PC-3 (cell line): Measurements from ENCODE around the gene KAT6B. TPM values are rescaled to one million over a fixed set of nuclear protein-coding genes. Genes with fewer than 3 reads are reported as not detected.
A peak's percentile ranks its signal among the peaks of the same experiment; 100 is the strongest.

ENCODE experiments used
- ATAC-seq: fragments of 200-7000 bp; cut with Tn5 transposase; 2 replicates; pipeline ENCODE4 v1.9.1; 2020; ENCODE audit warnings: mild to moderate bottlenecking, moderate library complexity
- BruUV-seq: library from RNA; stranded (reverse); fragments of 400-500 nt; replicated peaks from 2 replicates; lab custom pipeline; 2021; lab: Mats Ljungman, UMichigan
- CTCF ChIA-PET: fragments of 300-600 bp; sonication (Branson Sonifier 250); formaldehyde crosslinking; loops from one replicate; lab custom pipeline; 2022; ENCODE audit warnings: antibody characterized with exemption; lab: Charles Lee
- POLR2A ChIA-PET: fragments of 300-600 bp; sonication (Branson Sonifier 250); formaldehyde crosslinking; loops from one replicate; lab custom pipeline; 2022; ENCODE audit warnings: antibody characterized with exemption; ENCODE audit not compliant: unreplicated experiment; lab: Charles Lee
- DNase-seq: peaks from one replicate; pipeline ENCODE4 v3.0.0-alpha.2; 2015
- H2AFZ ChIP-seq: fragments of 300-600 bp; sonication (generic); 2 replicates; pipeline ENCODE4 v1.6.0; 2016; ENCODE audit warnings: antibody characterized with exemption, low read length
- H3F3A ChIP-seq: fragments of 300-600 bp; sonication (generic); one replicate; pipeline ENCODE4 v1.6.0; 2017; ENCODE audit warnings: antibody characterized with exemption, low read length, control low read depth, mild to moderate bottlenecking; ENCODE audit not compliant: unreplicated experiment
- H3K27ac ChIP-seq: fragments of 300-600 bp; sonication (generic); 2 replicates; pipeline ENCODE4 v1.5.1; 2016; ENCODE audit warnings: mild to moderate bottlenecking, low read length
- H3K27me3 ChIP-seq: fragments of 300-600 bp; sonication (generic); 2 replicates; pipeline ENCODE4 v1.6.1; 2016; ENCODE audit warnings: low read length, mixed read lengths
- H3K36me3 ChIP-seq: fragments of 300-600 bp; sonication (generic); 2 replicates; pipeline ENCODE4 v1.6.1; 2016; ENCODE audit warnings: low read depth, mixed run types, low read length, mixed read lengths
- H3K4me1 ChIP-seq: fragments of 300-600 bp; sonication (generic); 2 replicates; pipeline ENCODE4 v1.5.1; 2016; ENCODE audit warnings: low read length; ENCODE audit not compliant: insufficient read depth
- H3K4me2 ChIP-seq: fragments of 300-600 bp; sonication (generic); 2 replicates; pipeline ENCODE4 v1.6.0; 2016; ENCODE audit warnings: low read length
- H3K4me3 ChIP-seq: fragments of 300-600 bp; sonication (generic); 2 replicates; pipeline ENCODE4 v1.5.1; 2016; ENCODE audit warnings: mild to moderate bottlenecking, low read length, mixed read lengths
- H3K79me2 ChIP-seq: fragments of 300-600 bp; sonication (generic); 2 replicates; pipeline ENCODE4 v1.6.1; 2017; ENCODE audit warnings: low read length, mixed read lengths
- H3K9ac ChIP-seq: fragments of 300-600 bp; sonication (generic); 2 replicates; pipeline ENCODE4 v1.6.0; 2016; ENCODE audit warnings: mild to moderate bottlenecking, low read length
- H3K9me2 ChIP-seq: fragments of 300-600 bp; sonication (generic); replicated peaks from 2 replicates; pipeline ENCODE4 v1.6.1; 2016; ENCODE audit warnings: mixed run types, low read length, mixed read lengths
- H3K9me3 ChIP-seq: fragments of 300-600 bp; sonication (generic); 2 replicates; pipeline ENCODE4 v1.6.1; 2016; ENCODE audit warnings: low read length, mixed read lengths
- H4K20me1 ChIP-seq: fragments of 300-600 bp; sonication (generic); 2 replicates; pipeline ENCODE4 v1.6.1; 2016; ENCODE audit warnings: low read length, mixed read lengths
- EZH2 ChIP-seq: fragments of 300-600 bp; sonication (generic); IDR thresholded peaks from one replicate; pipeline ENCODE4 v1.6.1; 2017; ENCODE audit warnings: antibody characterized with exemption, mild to moderate bottlenecking, low read length; ENCODE audit not compliant: unreplicated experiment
- EZH2phosphoT487 ChIP-seq: fragments of 300-600 bp; sonication (generic); IDR thresholded peaks from 2 replicates; pipeline ENCODE4 v1.6.1; 2018; ENCODE audit warnings: mild to moderate bottlenecking, antibody characterized with exemption, low read length, borderline replicate concordance
- intact Hi-C: fragments of 100-400 bp; cut with micrococcal nuclease; formaldehyde crosslinking; loops from 2 replicates; pipeline ENCODE4 v1.9.0; 2023
- total RNA-seq: library from RNA; depleted of rRNA; stranded (reverse); fragments of >200 nt; gene quantifications from 2 replicates; pipeline ENCODE4 v1.2.3, GENCODE V29; 2014
- TF ChIP-seq, protein P1 (sequence below): fragments of 300-600 bp; sonication (generic); conservative IDR thresholded peaks from 2 replicates; pipeline ENCODE4 v1.5.1; 2017; ENCODE audit warnings: antibody characterized with exemption, low read depth, mild to moderate bottlenecking, low read length

KAT6B gene
- total RNA-seq, 1 experiment from 2014 or later: 94.5 TPM

DNA sequence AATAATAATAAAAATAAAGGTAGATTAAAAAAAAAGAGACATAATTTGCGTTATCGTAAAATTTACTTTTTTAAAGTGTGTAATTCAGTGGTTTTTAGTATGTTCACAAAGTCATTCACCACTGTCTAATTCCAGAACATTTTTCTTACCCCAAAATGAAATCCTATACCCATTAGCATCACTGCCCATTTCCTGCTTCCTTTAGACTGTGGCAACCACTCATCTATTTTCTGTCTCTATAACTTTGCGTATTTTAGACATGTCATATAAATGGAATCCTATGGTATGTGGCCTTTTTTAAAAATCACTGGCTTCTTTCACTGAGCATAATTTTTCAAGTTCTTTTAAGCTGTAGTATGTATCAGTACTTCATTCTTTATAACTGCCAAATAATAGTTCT is 53.6 kb downstream of the KAT6B start:
- Histone ChIP-seq H3K4me3 (no peak overlapping the region), H3F3A (peaks cover 7% of the 10 kb centered on the region), H3K36me3 (no peaks in the 10 kb centered on the region), H4K20me1 (peaks cover 22% of the 10 kb centered on the region), H3K27me3 (no peaks in the 10 kb centered on the region), H3K9me2 (no peaks in the 10 kb centered on the region), H2AFZ (no peak overlapping the region), H3K9me3 (no peaks in the 10 kb centered on the region), H3K79me2 (peaks cover 87% of the 10 kb centered on the region), H3K4me2 (0 out of 2 replicates have a peak overlapping the region, but pooled peaks have one; percentile 1), H3K4me1 (peaks cover 59% of the 10 kb centered on the region), H3K27ac (no peak overlapping the region), H3K9ac (no peak overlapping the region)
- TF ChIP-seq EZH2 (no peak), EZH2phosphoT487 (no peak)
- TF ChIP-seq, protein P1, sequence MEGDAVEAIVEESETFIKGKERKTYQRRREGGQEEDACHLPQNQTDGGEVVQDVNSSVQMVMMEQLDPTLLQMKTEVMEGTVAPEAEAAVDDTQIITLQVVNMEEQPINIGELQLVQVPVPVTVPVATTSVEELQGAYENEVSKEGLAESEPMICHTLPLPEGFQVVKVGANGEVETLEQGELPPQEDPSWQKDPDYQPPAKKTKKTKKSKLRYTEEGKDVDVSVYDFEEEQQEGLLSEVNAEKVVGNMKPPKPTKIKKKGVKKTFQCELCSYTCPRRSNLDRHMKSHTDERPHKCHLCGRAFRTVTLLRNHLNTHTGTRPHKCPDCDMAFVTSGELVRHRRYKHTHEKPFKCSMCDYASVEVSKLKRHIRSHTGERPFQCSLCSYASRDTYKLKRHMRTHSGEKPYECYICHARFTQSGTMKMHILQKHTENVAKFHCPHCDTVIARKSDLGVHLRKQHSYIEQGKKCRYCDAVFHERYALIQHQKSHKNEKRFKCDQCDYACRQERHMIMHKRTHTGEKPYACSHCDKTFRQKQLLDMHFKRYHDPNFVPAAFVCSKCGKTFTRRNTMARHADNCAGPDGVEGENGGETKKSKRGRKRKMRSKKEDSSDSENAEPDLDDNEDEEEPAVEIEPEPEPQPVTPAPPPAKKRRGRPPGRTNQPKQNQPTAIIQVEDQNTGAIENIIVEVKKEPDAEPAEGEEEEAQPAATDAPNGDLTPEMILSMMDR: no peak
- intact Hi-C loops: no loop called here
- DNase-seq (peak; percentile 85), ATAC-seq (peak; percentile 7; the same call in 1 of the 2 replicates)
- BruUV-seq: no TSS peak
- ChIA-PET POLR2A (no interaction called here), CTCF (interaction anchor here (0.6 kb wide), 1 partner anchor 58 kb away, joined by 4 read pairs; no protein-coding TSS in a partner anchor)

DNA sequence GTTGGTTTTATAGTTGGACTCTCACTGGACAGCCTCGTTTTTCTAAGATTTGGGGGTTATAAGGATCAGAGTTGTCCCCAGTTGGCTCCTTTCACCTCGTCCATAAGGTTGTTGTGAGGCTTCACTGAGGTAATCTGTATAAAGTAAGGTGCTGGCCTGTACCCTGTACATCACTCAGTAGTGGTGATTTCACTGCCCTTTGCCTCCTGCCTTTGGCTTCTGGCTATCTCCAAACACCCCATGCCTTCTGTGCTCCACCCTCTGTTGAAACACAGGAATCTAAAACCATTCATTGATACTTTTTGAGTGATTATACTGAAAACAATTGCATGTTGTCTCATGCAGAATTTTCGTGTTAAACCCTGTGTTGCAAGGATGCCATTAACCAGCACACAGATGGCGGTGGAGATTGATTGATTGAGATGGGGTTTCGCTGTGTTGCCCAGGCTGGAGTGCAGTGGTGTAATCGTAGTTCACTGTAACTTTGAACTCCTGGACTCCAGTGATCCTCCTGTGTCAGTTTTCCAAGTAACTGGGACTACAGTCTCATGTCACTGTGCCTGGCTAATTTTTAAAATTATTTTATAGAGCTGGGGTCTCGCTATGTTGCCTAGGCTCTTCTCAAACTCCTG is 55.0 kb downstream of the KAT6B start:
- peaks cover 46% of the 10 kb centered on the region for H3K4me1 ChIP-seq
- H3K9me2 ChIP-seq: no peaks in the 10 kb centered on the region
- H3K27me3 ChIP-seq: no peaks in the 10 kb centered on the region
- H4K20me1 ChIP-seq: peaks cover 19% of the 10 kb centered on the region
- intact Hi-C loops: no loop called here
- no peaks in the 10 kb centered on the region for H3F3A ChIP-seq
- no peak for DNase-seq
- no peak overlapping the region for H3K9ac ChIP-seq
- no peak overlapping the region for H3K27ac ChIP-seq
- CTCF ChIA-PET: no interaction called here
- POLR2A ChIA-PET: no interaction called here
- no peaks in the 10 kb centered on the region for H3K36me3 ChIP-seq
- no TSS peak for BruUV-seq
- H2AFZ ChIP-seq: no peak overlapping the region
- TF ChIP-seq, protein P1: no peak
- TF ChIP-seq EZH2 (no peak), EZH2phosphoT487 (no peak)
- H3K79me2 ChIP-seq: peaks cover 91% of the 10 kb centered on the region
- ATAC-seq: no peak
- H3K9me3 ChIP-seq: no peaks in the 10 kb centered on the region
- no peak overlapping the region for H3K4me3 ChIP-seq
- H3K4me2 ChIP-seq: no peak overlapping the region

DNA sequence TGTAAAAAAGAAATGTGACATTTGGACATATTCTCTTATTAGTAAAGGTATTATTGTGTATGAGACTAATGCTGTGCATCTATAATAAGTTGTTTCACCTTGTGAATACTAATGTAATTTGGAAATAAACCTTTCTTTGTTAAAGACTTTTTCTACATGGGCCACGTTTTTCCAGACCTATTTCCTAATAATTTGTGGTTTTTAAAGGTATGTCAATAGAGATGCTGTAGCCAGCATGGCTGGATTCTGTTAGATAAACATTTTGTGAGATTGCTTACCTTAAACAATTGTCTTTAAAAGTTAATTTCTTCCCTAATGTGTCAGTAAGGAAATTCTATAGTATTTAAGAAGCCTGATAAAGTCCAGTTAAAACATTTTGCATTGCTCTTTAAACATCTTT is 56.0 kb downstream of the KAT6B start:
- Histone ChIP-seq H3K9me3 (no peaks in the 10 kb centered on the region), H3K4me1 (peaks cover 37% of the 10 kb centered on the region), H3K4me2 (peak overlapping the region; percentile 21), H3K4me3 (no peak overlapping the region), H3F3A (no peaks in the 10 kb centered on the region), H2AFZ (no peak overlapping the region), H4K20me1 (peaks cover 22% of the 10 kb centered on the region), H3K9me2 (no peaks in the 10 kb centered on the region), H3K36me3 (no peaks in the 10 kb centered on the region), H3K9ac (no peak overlapping the region), H3K79me2 (peaks cover 89% of the 10 kb centered on the region), H3K27me3 (no peaks in the 10 kb centered on the region), H3K27ac (peak overlapping the region; percentile 3)
- ChIA-PET CTCF (interaction anchor here (0.6 to 0.7 kb wide), 2 partner anchors 10 to 38 kb away, joined by 3 read pairs; no protein-coding TSS in a partner anchor), POLR2A (interaction anchor here (0.6 kb wide), 1 partner anchor 110 kb away, joined by 10 read pairs; no protein-coding TSS in a partner anchor)
- TF ChIP-seq EZH2: no peak
- TF ChIP-seq EZH2phosphoT487: no peak
- TF ChIP-seq, protein P1: no peak
- no TSS peak for BruUV-seq
- ATAC-seq (peak; percentile 2; the same call in 1 of the 2 replicates), DNase-seq (peak; percentile 61)
- intact Hi-C loops: no loop called here
